HL-60 (cell line): ENCODE measurements around the gene MAPKAPK3.

Experiments
- CTCF ChIP-seq: IDR thresholded peaks from one replicate; pipeline ENCODE4 v1.5.1; 2011; ENCODE audit warnings: low read length, control low read depth, inconsistent platforms; ENCODE audit not compliant: insufficient read depth
- GABPA ChIP-seq: IDR thresholded peaks from 2 replicates; pipeline ENCODE4 v1.6.1; 2012; ENCODE audit warnings: low read depth
- POLR2AphosphoS5 ChIP-seq: IDR thresholded peaks from 2 replicates; pipeline ENCODE4 v1.6.1; 2012; ENCODE audit warnings: low read depth
- REST ChIP-seq: IDR thresholded peaks from 2 replicates; pipeline ENCODE4 v1.6.1; 2012; ENCODE audit warnings: low read depth; ENCODE audit not compliant: insufficient replicate concordance
- SPI1 ChIP-seq: IDR thresholded peaks from 2 replicates; pipeline ENCODE4 v1.6.1; 2012; ENCODE audit warnings: low read depth, mild to moderate bottlenecking, borderline replicate concordance

GRCh38 chr3:50637945-50638344 lies 21.0 kb downstream of the MAPKAPK3 start:
- TF ChIP-seq CTCF (no peak), POLR2AphosphoS5 (no peak), GABPA (no peak), REST (no peak), SPI1 (no peak)
